Body of pancreas (tissue), 4 donors: ENCODE data around the gene HECTD2.

Experiments used
- POLR2A ChIP-seq, 3 donors: fragments of 450-650 bp; IDR thresholded peaks; one replicate each; pipeline ENCODE4 v1.6.1; 2016; ENCODE audit warnings: antibody characterized with exemption in 3 of 3, mild to moderate bottlenecking in 2 of 3
- TF ChIP-seq, protein P1 (sequence below), 7 experiments: fragments of 450-650 bp in 4 of 7; fragments of 200-600 bp in 3 of 7; sonication (generic) in 3 of 7; IDR thresholded peaks; one replicate each; pipeline ENCODE4 v1.5.1; 2016 to 2019; ENCODE audit warnings: antibody characterized with exemption in 7 of 7

DNA sequence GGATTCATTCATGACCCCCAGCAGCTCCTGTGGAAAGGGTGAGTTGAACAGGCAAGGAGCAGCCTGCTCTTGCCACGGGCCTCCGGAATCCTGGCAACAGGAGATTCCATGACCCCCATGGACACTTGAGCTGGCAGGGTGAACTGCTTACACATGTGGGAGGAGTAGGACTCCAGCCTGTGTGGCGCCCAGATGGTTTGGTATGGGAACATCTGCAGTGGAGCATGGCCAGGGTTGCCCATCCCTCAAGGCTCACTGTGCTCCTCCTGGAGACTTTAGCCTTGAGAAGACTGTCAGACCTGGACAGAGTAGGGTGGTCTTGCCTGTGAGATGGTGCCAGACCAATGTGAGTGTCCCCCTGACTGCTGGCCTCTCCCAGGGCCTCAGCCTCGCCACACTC is 57.0 kb downstream of the HECTD2 start:
- TF ChIP-seq, protein P1, sequence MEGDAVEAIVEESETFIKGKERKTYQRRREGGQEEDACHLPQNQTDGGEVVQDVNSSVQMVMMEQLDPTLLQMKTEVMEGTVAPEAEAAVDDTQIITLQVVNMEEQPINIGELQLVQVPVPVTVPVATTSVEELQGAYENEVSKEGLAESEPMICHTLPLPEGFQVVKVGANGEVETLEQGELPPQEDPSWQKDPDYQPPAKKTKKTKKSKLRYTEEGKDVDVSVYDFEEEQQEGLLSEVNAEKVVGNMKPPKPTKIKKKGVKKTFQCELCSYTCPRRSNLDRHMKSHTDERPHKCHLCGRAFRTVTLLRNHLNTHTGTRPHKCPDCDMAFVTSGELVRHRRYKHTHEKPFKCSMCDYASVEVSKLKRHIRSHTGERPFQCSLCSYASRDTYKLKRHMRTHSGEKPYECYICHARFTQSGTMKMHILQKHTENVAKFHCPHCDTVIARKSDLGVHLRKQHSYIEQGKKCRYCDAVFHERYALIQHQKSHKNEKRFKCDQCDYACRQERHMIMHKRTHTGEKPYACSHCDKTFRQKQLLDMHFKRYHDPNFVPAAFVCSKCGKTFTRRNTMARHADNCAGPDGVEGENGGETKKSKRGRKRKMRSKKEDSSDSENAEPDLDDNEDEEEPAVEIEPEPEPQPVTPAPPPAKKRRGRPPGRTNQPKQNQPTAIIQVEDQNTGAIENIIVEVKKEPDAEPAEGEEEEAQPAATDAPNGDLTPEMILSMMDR (IDR thresholded peaks at IDR 0.05), result no peak
- no peak for TF ChIP-seq POLR2A (IDR thresholded peaks at IDR 0.05)
